KMS-11 (cell line): ENCODE data around the gene LCE2A.
"Not testable (repeated sequence)": the region's sequence is repeated elsewhere in the genome, so short reads cannot be mapped to it uniquely, and the experiment has no call there.

Experiments used
- H2AFZ ChIP-seq: fragments of 200-600 bp; sonication (generic); 2 replicates; pipeline ENCODE4 v1.6.1; 2016; ENCODE audit warnings: antibody characterized with exemption, mixed run types, low read depth
- H3K27ac ChIP-seq: fragments of 200-600 bp; sonication (generic); 2 replicates; pipeline ENCODE4 v1.6.1; 2016; ENCODE audit warnings: mild to moderate bottlenecking, mixed run types
- H3K27me3 ChIP-seq: fragments of 200-600 bp; sonication (generic); 2 replicates; pipeline ENCODE4 v1.6.1; 2017; ENCODE audit warnings: mild to moderate bottlenecking, low read depth, mixed run types, moderate library complexity; ENCODE audit not compliant: insufficient read depth
- H3K36me3 ChIP-seq: fragments of 200-600 bp; sonication (generic); 2 replicates; pipeline ENCODE4 v1.6.1; 2017; ENCODE audit warnings: mild to moderate bottlenecking, mixed run types; ENCODE audit not compliant: insufficient read depth
- H3K4me1 ChIP-seq: fragments of 200-600 bp; sonication (generic); 2 replicates; pipeline ENCODE4 v1.6.1; 2016; ENCODE audit warnings: mild to moderate bottlenecking, low read depth, mixed run types; ENCODE audit not compliant: poor library complexity, severe bottlenecking
- H3K4me2 ChIP-seq: fragments of 200-600 bp; sonication (generic); 2 replicates; pipeline ENCODE4 v1.7.0; 2016; ENCODE audit warnings: mild to moderate bottlenecking, mixed run types
- H3K4me3 ChIP-seq: fragments of 200-600 bp; sonication (generic); IDR thresholded peaks from 2 replicates; pipeline ENCODE4 v1.6.1; 2017; ENCODE audit warnings: low read depth, low read length, mixed read lengths; ENCODE audit not compliant: insufficient read depth
- H3K79me2 ChIP-seq: fragments of 200-600 bp; sonication (generic); 2 replicates; pipeline ENCODE4 v1.6.1; 2016; ENCODE audit warnings: low read depth, mixed run types; ENCODE audit not compliant: insufficient read depth
- H3K9ac ChIP-seq: fragments of 200-600 bp; sonication (generic); 2 replicates; pipeline ENCODE4 v1.6.1; 2016; ENCODE audit warnings: mild to moderate bottlenecking, mixed run types
- H4K20me1 ChIP-seq: fragments of 200-600 bp; sonication (generic); 2 replicates; pipeline ENCODE4 v1.6.1; 2016; ENCODE audit warnings: mild to moderate bottlenecking, mixed run types; ENCODE audit not compliant: insufficient read depth
- TF ChIP-seq, protein P1 (sequence below): fragments of 200-600 bp; sonication (generic); conservative IDR thresholded peaks from 2 replicates; pipeline ENCODE4 v1.6.1; 2017; ENCODE audit warnings: low read depth, mild to moderate bottlenecking, antibody characterized with exemption, low read length, moderate library complexity, mixed read lengths

LCE2A gene

DNA sequence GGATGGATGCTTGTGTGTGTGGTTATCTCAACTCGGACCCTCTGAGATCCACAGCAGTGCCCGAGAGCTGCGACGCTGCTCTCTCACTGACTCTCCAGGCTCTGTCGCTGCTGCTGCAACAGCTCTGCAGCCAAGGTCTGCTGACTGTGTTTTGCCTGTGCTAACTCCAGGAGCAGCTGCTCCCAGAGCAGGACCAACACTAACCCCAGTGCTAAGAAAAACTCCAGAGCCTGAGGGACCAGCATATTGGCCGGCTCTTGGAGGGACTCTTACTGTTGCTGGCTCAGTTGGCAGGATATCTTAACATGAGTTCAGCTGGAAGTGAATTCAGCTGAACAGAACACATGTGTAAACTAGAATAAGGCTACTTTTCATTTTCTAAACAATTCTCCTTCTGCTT, 18.7 kb upstream of the LCE2A start:
- Histone ChIP-seq H3K27me3 (no peaks in the 10 kb centered on the region), H2AFZ (no peak overlapping the region), H4K20me1 (no peaks in the 10 kb centered on the region), H3K9ac (no peak overlapping the region), H3K36me3 (no peaks in the 10 kb centered on the region), H3K4me1 (no peaks in the 10 kb centered on the region), H3K27ac (no peak overlapping the region), H3K79me2 (no peaks in the 10 kb centered on the region), H3K4me3 (no peak overlapping the region), H3K4me2 (no peak overlapping the region)
- TF ChIP-seq, protein P1, sequence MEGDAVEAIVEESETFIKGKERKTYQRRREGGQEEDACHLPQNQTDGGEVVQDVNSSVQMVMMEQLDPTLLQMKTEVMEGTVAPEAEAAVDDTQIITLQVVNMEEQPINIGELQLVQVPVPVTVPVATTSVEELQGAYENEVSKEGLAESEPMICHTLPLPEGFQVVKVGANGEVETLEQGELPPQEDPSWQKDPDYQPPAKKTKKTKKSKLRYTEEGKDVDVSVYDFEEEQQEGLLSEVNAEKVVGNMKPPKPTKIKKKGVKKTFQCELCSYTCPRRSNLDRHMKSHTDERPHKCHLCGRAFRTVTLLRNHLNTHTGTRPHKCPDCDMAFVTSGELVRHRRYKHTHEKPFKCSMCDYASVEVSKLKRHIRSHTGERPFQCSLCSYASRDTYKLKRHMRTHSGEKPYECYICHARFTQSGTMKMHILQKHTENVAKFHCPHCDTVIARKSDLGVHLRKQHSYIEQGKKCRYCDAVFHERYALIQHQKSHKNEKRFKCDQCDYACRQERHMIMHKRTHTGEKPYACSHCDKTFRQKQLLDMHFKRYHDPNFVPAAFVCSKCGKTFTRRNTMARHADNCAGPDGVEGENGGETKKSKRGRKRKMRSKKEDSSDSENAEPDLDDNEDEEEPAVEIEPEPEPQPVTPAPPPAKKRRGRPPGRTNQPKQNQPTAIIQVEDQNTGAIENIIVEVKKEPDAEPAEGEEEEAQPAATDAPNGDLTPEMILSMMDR: no peak

DNA sequence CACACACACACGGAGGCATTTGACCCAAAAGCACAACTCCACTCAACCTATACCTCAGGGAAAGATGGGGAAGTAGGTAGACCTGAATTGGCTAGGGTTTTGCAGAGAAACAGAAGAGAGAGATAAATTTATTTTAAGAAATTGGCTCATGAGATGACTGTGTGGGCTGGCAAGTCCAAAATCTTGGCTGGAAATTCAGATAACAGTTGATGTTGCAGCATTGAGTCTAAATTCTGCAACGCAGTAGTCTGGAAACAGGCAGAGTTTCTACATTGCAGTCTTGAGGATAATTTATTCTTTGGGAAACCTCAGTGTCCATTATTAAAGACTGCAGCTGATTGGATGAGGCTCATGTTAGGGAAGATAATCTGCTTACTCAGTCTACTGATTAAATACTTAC, 16.5 kb upstream of the LCE2A start:
- H3K9ac ChIP-seq: no peak overlapping the region
- no peaks in the 10 kb centered on the region for H3K79me2 ChIP-seq
- no peak overlapping the region for H3K27ac ChIP-seq
- no peaks in the 10 kb centered on the region for H3K36me3 ChIP-seq
- TF ChIP-seq, protein P1: no peak
- no peak overlapping the region for H2AFZ ChIP-seq
- no peak overlapping the region for H3K4me2 ChIP-seq
- no peak overlapping the region for H3K4me3 ChIP-seq
- H4K20me1 ChIP-seq: no peaks in the 10 kb centered on the region
- no peaks in the 10 kb centered on the region for H3K27me3 ChIP-seq
- H3K4me1 ChIP-seq: no peaks in the 10 kb centered on the region

DNA sequence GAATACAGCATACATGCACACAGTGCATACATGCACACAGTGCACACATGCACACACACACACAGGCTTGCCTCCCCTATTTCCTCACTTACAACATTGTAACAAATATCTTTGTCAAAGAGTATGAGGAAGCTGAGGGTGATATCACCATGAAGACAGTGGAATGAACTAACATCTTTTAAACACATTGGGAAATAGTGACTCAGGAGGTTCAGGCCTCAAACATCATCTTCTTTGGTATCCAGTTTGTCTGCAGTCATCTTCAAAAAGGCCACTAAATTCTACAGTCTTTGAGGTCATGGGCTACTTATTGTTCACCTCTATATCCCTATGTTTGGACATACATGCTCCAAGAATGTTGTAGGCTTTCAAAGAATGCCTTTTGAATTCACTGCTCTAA, 14.3 kb upstream of the LCE2A start:
- no peak overlapping the region for H3K27ac ChIP-seq
- H4K20me1 ChIP-seq: no peaks in the 10 kb centered on the region
- H3K4me3 ChIP-seq: no peak overlapping the region
- H2AFZ ChIP-seq: no peak overlapping the region
- H3K79me2 ChIP-seq: no peaks in the 10 kb centered on the region
- H3K4me2 ChIP-seq: no peak overlapping the region
- H3K27me3 ChIP-seq: no peaks in the 10 kb centered on the region
- H3K4me1 ChIP-seq: no peaks in the 10 kb centered on the region
- TF ChIP-seq, protein P1: no peak
- H3K36me3 ChIP-seq: no peaks in the 10 kb centered on the region
- no peak overlapping the region for H3K9ac ChIP-seq

DNA sequence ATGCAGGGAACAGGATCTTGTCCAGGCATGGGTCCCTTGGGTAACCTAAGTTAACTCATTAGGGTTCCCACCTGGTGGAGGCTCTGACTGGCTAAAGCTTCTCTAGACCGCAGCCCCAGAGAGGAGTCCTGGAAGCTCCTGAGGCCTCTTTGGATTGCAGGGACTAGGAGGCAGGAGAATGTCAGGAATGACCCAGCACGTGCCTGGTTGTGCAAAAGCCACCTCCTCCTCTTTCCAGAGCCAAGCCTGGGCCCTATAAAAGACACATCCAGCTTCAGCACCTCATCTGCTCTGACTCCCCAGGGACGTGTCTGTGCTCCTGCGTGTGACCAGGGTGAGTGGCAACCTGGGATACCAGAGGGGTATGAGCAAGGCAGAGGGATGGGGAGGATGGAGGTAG, 12.3 kb upstream of the LCE2A start, which contains the start of gene LCE2B:
LCE2B (plus strand) TSS at position 301 of the 400 bp plus-strand sequence. CDS start 721 bp downstream, outside the sequence.
- H3K27ac ChIP-seq, H3K36me3 ChIP-seq, H3K27me3 ChIP-seq, H4K20me1 ChIP-seq, H3K4me2 ChIP-seq, H3K79me2 ChIP-seq, H3K4me3 ChIP-seq, H3K4me1 ChIP-seq, H2AFZ ChIP-seq, H3K9ac ChIP-seq: not testable (repeated sequence)

DNA sequence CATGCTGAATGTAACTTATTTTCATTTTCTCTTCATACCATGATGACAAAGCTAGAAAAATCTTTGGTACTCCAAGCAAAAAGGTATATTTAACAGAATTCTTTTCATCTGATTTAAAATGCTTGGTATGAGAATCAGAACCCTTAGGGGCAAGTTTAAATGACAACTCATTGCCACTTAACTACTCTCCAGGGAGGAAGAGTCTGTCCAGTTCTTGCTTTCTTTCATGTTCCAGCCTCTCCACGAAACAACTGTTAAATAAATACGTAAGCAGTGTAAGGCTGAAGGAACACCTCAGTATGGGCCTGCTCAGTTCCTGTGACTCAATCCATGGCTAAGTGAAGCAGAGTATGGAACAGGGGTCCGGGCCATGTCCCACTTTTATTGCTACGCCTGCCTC, 1.6 kb downstream of the LCE2A start:
- Histone ChIP-seq H4K20me1 (no peaks in the 10 kb centered on the region), H3K4me1 (no peaks in the 10 kb centered on the region), H3K27me3 (no peaks in the 10 kb centered on the region), H3K79me2 (no peaks in the 10 kb centered on the region), H2AFZ (no peak overlapping the region), H3K36me3 (no peaks in the 10 kb centered on the region), H3K4me2 (no peak overlapping the region), H3K27ac (no peak overlapping the region), H3K9ac (no peak overlapping the region), H3K4me3 (no peak overlapping the region)
- TF ChIP-seq, protein P1: no peak
